Astrocyte of the spinal cord (primary cell): ENCODE measurements around the gene CBLL2.
"Not testable (repeated sequence)": the region's sequence is repeated elsewhere in the genome, so short reads cannot be mapped to it uniquely, and the experiment has no call there.

ENCODE experiments used
- DNase-seq: peaks from one replicate; pipeline ENCODE4 v3.0.0; 2011; ENCODE audit warnings: low read depth, low spot score
- H3K4me3 ChIP-seq: 2 replicates; pipeline ENCODE4 v1.5.1; 2011; ENCODE audit warnings: low read depth, mild to moderate bottlenecking, low read length, moderate library complexity
- CTCF ChIP-seq: IDR thresholded peaks from 2 replicates; pipeline ENCODE4 v1.5.1; 2012; ENCODE audit warnings: low read depth, mild to moderate bottlenecking, low read length, inconsistent platforms
- in situ Hi-C: cut with HindIII; loops from 2 replicates; pipeline ENCODE4 v1.10.0; 2017; ENCODE audit warnings: low sequenced_read_pairs

The CBLL2 gene

GRCh38 chrX:22268706-22269105 is 4.0 kb upstream of the CBLL2 start:
- no peak for TF ChIP-seq CTCF
- in situ Hi-C loops: no loop called here
- DNase-seq: no peak
- no peak overlapping the region for H3K4me3 ChIP-seq

- DNase-seq: no peak
- TF ChIP-seq CTCF: no peak
- H3K4me3 ChIP-seq: no peak overlapping the region
- in situ Hi-C loops: no loop called here
Measured at GRCh38 chrX:22273714-22274317, 1.1 kb downstream of the CBLL2 start.

- TF ChIP-seq CTCF: no peak
- in situ Hi-C loops: no loop called here
- peak; percentile 23 for DNase-seq
- H3K4me3 ChIP-seq: no peak overlapping the region
Measured at GRCh38 chrX:22276781-22277180, 4.1 kb downstream of the CBLL2 start.

GRCh38 chrX:22278375-22278774 is 5.7 kb downstream of the CBLL2 start:
- H3K4me3 ChIP-seq: no peak overlapping the region
- in situ Hi-C loops: no loop called here
- no peak for TF ChIP-seq CTCF
- DNase-seq: no peak

GRCh38 chrX:22289209-22289608 is 16.5 kb downstream of the CBLL2 start:
- DNase-seq, H3K4me3 ChIP-seq, in situ Hi-C loops: not testable (repeated sequence)

GRCh38 chrX:22296871-22297270 is 24.2 kb downstream of the CBLL2 start:
- H3K4me3 ChIP-seq: no peak overlapping the region
- no peak for TF ChIP-seq CTCF
- no peak for DNase-seq
- in situ Hi-C loops: no loop called here

- peak; percentile 71 for DNase-seq
- TF ChIP-seq CTCF: no peak
- no peak overlapping the region for H3K4me3 ChIP-seq
- in situ Hi-C loops: no loop called here
Measured at GRCh38 chrX:22300130-22300529, 27.4 kb downstream of the CBLL2 start.
